Neural cell (in vitro differentiated cells): Measurements from ENCODE around the gene UBAP2.
"Not testable (repeated sequence)": the region's sequence is repeated elsewhere in the genome, so short reads cannot be mapped to it uniquely, and the experiment has no call there.

Experiments used
- EP300 ChIP-seq: fragments of 450-650 bp; conservative IDR thresholded peaks from 2 replicates; pipeline ENCODE4 v1.6.1; 2014; ENCODE audit warnings: antibody characterized with exemption, mild to moderate bottlenecking, moderate library complexity; ENCODE audit not compliant: poor library complexity, severe bottlenecking
- EZH2 ChIP-seq: fragments of 200-600, 300-800 bp; shearing (Covaris generic), sonication (generic); IDR thresholded peaks from 2 replicates; pipeline ENCODE4 v1.6.1; 2014; ENCODE audit warnings: antibody characterized with exemption, low read length, borderline replicate concordance, mild to moderate bottlenecking; ENCODE audit not compliant: insufficient read depth, poor library complexity, severe bottlenecking
- MXI1 ChIP-seq: fragments of 450-650 bp; conservative IDR thresholded peaks from 2 replicates; pipeline ENCODE4 v1.6.1; 2014; ENCODE audit warnings: antibody characterized with exemption, mild to moderate bottlenecking; ENCODE audit not compliant: poor library complexity, severe bottlenecking
- POLR2AphosphoS5 ChIP-seq: IDR thresholded peaks from 2 replicates; pipeline ENCODE4 v1.6.1; 2012
- RAD21 ChIP-seq: fragments of 450-650 bp; conservative IDR thresholded peaks from 2 replicates; pipeline ENCODE4 v1.6.1; 2014; ENCODE audit warnings: antibody characterized with exemption, mild to moderate bottlenecking, moderate library complexity
- SMC3 ChIP-seq: fragments of 450-650 bp; conservative IDR thresholded peaks from 2 replicates; pipeline ENCODE4 v1.6.1; 2014; ENCODE audit warnings: antibody characterized with exemption, mild to moderate bottlenecking, moderate library complexity; ENCODE audit not compliant: poor library complexity
- TF ChIP-seq, protein P1 (sequence below): fragments of 450-650 bp; IDR thresholded peaks from 2 replicates; pipeline ENCODE4 v1.5.1; 2014; ENCODE audit warnings: antibody characterized with exemption, mild to moderate bottlenecking, moderate library complexity; ENCODE audit not compliant: poor library complexity, severe bottlenecking

DNA sequence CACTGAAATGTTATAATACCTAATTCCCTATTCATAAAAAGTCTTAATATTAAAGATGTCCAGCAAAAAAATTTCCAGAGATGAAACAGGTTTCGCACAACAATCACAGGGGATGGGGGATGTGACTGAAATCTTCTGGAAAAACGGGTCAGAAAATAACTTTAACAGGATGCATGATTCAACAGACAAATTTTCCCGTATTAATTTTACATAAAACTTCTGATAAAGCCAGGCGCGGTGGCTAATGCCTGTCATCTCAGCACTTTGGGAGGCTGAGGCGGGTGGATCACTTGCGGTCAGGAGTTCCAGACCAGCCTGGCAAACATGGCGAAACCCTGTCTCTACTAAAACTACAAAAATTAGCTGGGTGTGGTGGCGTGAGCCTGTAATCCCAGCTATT lies 24.2 kb downstream of the UBAP2 start:
- TF ChIP-seq, protein P1, sequence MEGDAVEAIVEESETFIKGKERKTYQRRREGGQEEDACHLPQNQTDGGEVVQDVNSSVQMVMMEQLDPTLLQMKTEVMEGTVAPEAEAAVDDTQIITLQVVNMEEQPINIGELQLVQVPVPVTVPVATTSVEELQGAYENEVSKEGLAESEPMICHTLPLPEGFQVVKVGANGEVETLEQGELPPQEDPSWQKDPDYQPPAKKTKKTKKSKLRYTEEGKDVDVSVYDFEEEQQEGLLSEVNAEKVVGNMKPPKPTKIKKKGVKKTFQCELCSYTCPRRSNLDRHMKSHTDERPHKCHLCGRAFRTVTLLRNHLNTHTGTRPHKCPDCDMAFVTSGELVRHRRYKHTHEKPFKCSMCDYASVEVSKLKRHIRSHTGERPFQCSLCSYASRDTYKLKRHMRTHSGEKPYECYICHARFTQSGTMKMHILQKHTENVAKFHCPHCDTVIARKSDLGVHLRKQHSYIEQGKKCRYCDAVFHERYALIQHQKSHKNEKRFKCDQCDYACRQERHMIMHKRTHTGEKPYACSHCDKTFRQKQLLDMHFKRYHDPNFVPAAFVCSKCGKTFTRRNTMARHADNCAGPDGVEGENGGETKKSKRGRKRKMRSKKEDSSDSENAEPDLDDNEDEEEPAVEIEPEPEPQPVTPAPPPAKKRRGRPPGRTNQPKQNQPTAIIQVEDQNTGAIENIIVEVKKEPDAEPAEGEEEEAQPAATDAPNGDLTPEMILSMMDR: not testable (repeated sequence)
- not testable (repeated sequence) for TF ChIP-seq SMC3, RAD21, POLR2AphosphoS5, EZH2, MXI1, EP300
